ENCODE measurements around the gene PMP22.

Gene PMP22

GRCh38 chr17:15230866-15231265 lies 34.3 kb downstream of the PMP22 start:
- no peak for TF ChIP-seq SIN3A (IDR thresholded peaks at IDR 0.05; ENCODE audit: borderline replicate concordance, insufficient read depth, low read length)
- no peak for TF ChIP-seq TAF1 (IDR thresholded peaks at IDR 0.05; ENCODE audit: borderline replicate concordance, insufficient read depth, low read length)
- TF ChIP-seq REST (IDR thresholded peaks at IDR 0.05; ENCODE audit: insufficient read depth in 1 of 2, low read depth in 2 of 2, low read length in 2 of 2), result no peak
- no peak for TF ChIP-seq POLR2AphosphoS5 (IDR thresholded peaks at IDR 0.05; ENCODE audit: low read depth, low read length)
- TF ChIP-seq FOXP2 (optimal IDR thresholded peaks at IDR 0.05; ENCODE audit: borderline replicate concordance, extremely low read depth, extremely low read length, insufficient read depth), result no peak

GRCh38 chr17:15220785-15221184 lies 44.3 kb downstream of the PMP22 start:
- TF ChIP-seq POLR2AphosphoS5 (IDR thresholded peaks at IDR 0.05; ENCODE audit: low read depth, low read length) (no peak), REST (IDR thresholded peaks at IDR 0.05; ENCODE audit: insufficient read depth in 1 of 2, low read depth in 2 of 2, low read length in 2 of 2) (peak in 1 of 2 experiments; percentile 37; a peak in 1 of 4 replicates)

- TF ChIP-seq TAF1 (IDR thresholded peaks at IDR 0.05; ENCODE audit: borderline replicate concordance, insufficient read depth, low read length) (no peak), SIN3A (IDR thresholded peaks at IDR 0.05; ENCODE audit: borderline replicate concordance, insufficient read depth, low read length) (no peak), FOXP2 (optimal IDR thresholded peaks at IDR 0.05; ENCODE audit: borderline replicate concordance, extremely low read depth, extremely low read length, insufficient read depth) (no peak), REST (IDR thresholded peaks at IDR 0.05; ENCODE audit: insufficient read depth in 1 of 2, low read depth in 2 of 2, low read length in 2 of 2) (no peak), POLR2AphosphoS5 (IDR thresholded peaks at IDR 0.05; ENCODE audit: low read depth, low read length) (no peak)
Measured at GRCh38 chr17:15216481-15216880, 48.6 kb downstream of the PMP22 start.

DNA sequence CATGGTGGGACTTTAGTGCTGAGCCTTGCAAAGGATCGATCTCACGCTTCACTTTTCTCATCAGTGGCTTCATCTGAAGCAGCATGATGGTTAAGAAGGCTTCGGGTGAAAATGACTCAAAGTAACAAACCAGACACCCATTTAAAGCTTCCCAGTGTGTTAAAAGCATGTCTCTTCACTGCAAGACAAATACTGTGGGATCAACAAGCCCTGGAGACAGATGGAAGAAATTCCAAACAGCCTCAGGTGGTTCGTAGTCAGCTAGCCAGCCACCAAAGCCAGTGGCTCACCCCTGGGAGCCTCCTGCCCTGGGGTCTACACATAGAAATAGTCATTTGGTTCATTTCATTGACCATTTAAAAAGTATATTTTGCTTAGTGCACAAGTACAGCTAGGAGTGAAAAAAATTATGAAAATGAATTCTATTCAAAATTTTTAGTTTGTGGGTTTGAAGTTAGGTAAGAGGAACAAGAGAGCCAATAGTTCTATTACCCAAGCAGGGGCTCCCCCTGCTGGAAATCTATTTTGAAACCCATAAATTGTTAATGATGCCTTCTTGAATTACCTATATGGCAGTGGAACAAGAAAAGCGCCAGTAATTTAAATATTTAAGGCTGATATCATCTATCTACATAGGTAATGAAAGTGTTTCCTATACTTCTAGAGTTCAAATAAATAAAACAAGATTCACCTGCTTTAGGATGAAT lies 51.6 kb downstream of the PMP22 start:
- TF ChIP-seq FOXP2 (optimal IDR thresholded peaks at IDR 0.05; ENCODE audit: borderline replicate concordance, extremely low read depth, extremely low read length, insufficient read depth) (no peak), SIN3A (IDR thresholded peaks at IDR 0.05; ENCODE audit: borderline replicate concordance, insufficient read depth, low read length) (no peak), REST (IDR thresholded peaks at IDR 0.05; ENCODE audit: insufficient read depth in 1 of 2, low read depth in 2 of 2, low read length in 2 of 2) (no peak), POLR2AphosphoS5 (IDR thresholded peaks at IDR 0.05; ENCODE audit: low read depth, low read length) (no peak), TAF1 (IDR thresholded peaks at IDR 0.05; ENCODE audit: borderline replicate concordance, insufficient read depth, low read length) (no peak)

- TF ChIP-seq REST (IDR thresholded peaks at IDR 0.05; ENCODE audit: insufficient read depth in 1 of 2, low read depth in 2 of 2, low read length in 2 of 2), result no peak
Measured at GRCh38 chr17:15210247-15210646, 54.9 kb downstream of the PMP22 start.

All from PFSK-1 (cell line).